ENCODE results near the gene CLBA1.
A peak's percentile ranks its signal among the peaks of the same experiment; 100 is the strongest.
"Not testable (repeated sequence)": the region's sequence is repeated elsewhere in the genome, so short reads cannot be mapped to it uniquely, and the experiment has no call there.

CLBA1 gene

DNA sequence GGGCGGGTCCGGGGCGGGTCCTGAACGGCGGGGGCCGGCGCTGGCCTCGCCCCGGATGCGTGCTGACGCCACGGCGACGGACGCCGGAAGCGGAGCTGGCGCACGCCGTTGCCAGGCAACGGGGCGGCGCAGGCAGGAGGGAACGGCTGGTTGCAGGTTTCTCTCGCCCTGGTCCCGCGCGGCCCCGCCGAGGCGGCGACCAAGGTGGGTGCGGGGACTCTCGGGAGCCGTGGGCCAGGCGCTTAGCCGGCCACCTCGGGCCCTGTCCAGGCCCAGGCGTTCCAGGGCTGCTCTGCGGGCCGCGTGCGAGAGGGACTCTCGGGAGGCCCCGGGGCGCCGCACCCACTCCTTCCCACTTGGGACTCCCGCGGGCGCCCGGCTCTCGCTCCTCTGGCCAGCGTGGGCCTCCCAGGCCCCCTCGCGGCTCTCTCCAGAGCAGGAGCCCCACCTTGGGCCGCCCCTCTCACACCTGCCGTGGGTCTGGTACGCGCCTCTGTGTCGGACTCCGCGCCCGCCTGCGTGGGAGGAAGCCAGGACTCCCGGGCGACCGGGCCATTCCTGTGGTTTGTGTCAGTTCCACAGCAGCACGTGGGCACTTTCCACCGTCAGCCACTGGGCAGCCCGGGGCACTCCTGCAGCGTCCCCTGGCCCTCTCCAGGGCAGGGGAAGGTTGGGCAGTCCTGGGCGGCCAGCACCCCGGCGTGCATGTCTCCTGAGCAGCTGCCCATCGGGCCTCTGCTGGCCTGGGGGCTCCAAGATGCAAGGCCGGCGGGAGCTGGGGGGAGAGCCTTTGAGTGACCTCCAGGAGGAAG lies at the start of gene CLBA1:
TSS of gene CLBA1 (plus strand) at position 114 of the 812 bp plus-strand sequence. CDS start at position 758, 644 bp downstream.
- H3K4me3 ChIP-seq (ENCODE audit: low read depth, low read length): peak within 1 kb of the TSS; percentile 65

DNA sequence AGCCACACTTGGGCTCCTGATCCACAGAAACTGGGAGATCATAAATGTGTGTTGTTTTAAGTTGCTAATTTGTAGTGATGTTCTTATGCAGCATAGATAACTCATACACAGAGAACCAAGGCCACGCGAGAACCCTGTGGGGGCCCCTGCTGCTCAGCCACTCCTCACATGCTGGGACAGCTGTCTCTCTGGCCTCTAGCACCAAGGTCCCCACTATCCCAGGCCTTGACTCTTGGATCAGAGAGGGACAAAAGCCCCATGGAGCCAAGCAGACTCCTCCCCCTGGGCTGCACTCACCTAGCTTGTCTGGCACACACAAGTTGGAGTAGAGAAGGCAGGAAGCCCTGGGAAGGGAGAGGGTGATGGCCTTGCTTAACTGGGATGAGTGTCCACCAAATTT lies 49.6 kb upstream of the CLBA1 start:
- H3K4me3 ChIP-seq (ENCODE audit: low read depth, low read length): no peak overlapping the region

DNA sequence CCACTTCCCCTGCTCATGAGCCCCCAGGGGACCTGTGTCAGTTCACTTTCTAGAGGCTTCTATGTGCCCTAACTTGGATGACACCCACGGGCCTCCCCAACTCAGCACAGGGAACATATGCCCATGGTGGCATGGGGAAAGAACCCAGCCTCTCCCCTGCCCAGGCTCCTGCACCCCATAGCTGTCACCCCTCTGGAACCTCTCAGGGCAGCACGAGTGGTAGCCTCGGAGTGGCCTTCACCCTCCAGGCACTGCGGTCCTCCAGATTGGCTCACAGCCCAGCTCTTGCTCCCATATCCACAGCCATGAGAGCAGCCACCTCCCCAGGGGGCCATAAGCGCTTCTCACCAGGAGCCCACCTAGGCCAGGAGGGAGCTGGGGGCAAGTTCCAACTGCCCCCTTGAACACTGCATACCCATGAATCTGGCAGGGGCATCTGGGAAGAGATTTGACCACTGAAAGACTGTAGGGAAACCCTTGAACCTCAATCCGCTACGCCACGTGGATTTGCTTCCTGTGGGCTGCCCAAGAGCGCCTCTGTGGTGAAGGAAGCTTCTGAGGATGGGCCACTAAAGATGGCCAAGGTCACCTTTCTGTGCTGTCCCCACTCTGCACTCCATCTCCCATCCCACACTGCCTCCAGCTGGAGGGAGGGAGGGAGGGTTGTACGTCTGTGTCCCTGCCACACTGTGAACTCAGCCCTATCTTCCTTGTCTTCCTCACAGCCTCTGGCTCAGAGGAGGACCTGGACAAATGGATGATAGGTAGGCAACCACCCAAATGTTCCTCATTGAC lies 49.0 kb upstream of the CLBA1 start:
- no peak overlapping the region for H3K4me3 ChIP-seq (ENCODE audit: low read depth, low read length)

DNA sequence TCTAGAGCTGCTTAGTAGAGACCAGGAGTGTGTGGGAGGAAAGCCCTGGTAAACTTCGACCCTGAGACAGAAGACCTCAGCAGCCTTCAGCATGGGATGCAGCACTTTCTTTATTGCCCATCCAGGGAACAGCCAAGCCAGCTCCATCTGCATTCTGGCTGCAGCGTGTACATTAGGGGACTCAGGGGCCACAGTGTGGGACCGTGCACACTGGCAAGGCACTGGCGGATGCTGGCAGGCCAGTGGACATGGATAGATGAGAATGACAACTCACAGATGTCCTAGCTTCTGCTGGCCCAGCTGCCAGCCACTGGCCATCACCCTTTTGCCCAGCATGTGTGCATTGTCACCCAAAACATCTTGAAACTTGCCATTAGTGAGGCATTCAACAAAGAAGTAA lies 48.4 kb upstream of the CLBA1 start:
- no peak overlapping the region for H3K4me3 ChIP-seq (ENCODE audit: low read depth, low read length)

- H3K4me3 ChIP-seq (ENCODE audit: low read depth, low read length): no peak overlapping the region
These were observed 47.8 kb upstream of the CLBA1 start for GRCh38 chr14:104937694-104938365.

DNA sequence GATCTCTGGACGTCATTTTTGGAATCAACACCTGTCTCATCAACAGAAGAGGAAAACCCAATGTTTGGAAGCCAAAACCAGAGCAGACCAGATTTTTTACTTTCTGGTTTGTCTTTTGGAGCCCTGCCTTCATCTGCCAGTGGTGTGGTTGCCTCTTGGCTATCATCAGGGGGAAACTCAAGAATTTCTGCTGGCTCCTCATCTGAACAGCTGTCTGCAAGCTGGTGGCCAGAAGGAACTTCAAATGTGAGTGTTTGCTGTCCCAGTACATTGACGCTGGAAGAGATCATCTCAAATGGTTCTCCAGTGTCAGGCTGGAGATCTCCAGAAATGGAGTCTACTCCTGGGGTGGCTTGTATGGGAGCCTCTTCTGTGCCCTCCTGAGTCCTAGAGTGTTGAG lies 47.2 kb upstream of the CLBA1 start:
- no peak overlapping the region for H3K4me3 ChIP-seq (ENCODE audit: low read depth, low read length)

- no peak overlapping the region for H3K4me3 ChIP-seq (ENCODE audit: low read depth, low read length)
These were observed 46.6 kb upstream of the CLBA1 start for GRCh38 chr14:104938960-104939359.

DNA sequence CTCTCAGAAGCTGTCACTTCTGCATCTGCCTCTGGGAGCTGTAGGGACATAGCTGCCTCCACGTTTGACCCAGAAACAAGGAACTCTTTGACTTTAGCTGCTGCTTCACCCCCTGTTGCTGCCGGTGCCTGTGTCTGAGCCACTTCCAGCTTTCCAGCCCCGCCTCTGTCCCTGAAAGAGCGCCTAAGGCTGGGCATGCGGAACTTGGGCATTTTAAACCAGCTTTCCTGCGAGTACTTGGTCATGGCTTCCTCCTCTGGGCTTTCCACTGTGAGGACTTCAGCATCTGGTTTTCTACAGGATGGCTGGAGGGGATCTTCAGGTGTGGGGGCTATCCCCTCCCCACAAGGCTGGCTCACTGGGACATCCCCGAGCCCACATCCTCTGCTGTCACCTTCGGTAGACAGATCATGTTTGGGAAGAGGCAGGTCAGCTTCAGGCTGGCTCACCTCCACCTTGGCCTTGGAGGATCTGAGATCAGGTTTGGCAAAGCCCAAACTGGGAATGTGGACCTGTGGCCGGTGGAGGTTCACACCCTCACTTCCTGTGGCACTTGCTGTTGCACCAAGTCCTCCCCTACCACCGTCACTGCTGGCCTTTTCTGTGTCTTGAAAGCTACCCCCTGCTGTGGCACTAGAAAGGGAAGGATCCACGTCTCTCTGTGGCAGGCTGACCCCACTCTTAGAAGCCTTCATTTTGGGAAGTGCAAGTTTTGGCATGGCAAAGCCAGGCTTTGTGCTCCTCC lies 45.8 kb upstream of the CLBA1 start:
- H3K4me3 ChIP-seq (ENCODE audit: low read depth, low read length): no peak overlapping the region

DNA sequence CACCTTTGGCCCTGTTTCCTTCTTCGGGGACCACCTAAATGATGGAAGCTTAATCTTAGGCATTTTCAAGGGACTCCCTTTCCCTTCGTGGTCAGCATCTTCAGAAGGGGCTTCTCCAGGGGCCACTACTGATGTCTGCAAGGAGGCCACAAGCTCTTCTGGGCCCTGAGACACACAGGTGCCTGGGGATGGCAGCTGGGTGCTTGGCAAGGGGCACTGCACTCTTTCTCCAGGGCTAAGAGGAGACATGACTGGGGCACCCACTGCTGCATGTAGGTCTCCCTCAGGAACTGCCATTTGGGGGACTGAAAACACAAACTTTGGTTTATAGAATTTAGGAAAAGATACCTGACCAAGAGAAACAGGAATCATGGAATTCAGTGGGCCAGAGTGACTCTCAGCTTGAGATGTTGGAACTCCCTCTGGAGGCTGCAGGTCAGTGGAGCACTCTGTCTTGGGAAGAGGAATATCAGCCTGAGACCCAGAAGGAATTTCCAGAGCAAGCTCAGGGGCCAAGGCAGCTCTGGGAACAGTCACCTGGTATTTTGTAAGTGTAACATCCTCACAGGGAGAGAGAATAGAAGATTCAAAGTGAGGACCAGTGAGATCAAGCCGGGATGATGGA lies 45.0 kb upstream of the CLBA1 start:
- H3K4me3 ChIP-seq (ENCODE audit: low read depth, low read length): no peak overlapping the region

DNA sequence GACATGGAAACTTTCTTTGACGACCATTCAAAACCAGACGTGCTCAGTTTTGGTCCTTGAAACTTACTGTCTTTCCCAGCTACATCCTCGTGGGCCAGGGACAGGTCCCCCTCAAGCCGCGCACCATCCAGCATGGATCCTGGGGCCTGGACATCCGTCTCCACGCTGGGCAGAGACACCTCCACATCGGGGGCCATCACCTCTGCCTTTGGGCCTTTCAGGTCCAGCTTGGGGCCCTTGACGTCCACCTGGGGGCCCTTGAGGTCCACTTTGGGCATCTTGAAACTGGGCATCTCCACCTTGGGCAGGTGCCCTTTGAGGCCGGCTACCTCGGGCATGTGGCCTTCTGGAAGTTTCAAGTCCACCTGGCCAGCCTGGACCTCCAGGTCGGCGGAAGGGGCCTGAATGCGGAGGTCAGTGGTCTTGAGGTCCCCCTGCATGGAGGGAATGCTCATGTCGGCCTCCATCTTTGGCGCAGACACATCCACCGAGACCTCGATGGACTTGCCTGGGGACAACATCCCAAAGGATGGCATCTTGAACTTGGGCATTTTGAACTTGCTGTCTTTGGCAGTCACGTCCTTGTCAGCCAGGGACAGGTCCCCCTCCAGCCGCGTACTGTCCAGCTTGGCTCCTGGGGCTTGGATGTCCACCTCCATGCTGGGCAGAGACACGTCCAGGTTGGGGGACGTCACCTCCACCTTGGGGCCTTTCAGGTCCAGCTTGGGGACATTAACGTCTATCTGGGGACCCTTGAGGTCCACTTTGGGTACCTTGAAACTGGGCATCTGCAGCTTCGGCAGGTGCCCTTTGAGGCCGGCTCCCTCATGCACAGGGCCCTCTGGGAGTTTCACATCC lies 43.9 kb upstream of the CLBA1 start:
- H3K4me3 ChIP-seq (ENCODE audit: low read depth, low read length): no peak overlapping the region

DNA sequence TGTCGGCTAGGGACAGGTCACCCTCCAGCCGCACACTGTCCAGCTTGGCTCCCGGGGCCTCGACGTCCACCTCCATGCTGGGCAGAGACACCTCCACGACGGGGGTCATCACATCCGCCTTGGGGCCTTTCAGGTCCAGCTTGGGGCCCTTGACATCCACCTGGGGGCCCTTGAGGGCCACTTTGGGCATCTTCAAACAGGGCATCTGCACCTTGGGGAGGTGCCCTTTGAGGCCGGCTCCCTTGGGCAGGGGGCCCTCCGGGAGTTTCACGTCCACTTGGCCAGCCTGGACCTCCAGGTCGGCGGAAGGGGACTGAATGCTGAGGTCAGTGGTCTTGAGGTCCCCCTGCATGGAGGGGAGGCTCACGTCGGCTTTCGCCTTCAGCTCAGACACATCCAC lies 43.0 kb upstream of the CLBA1 start:
- H3K4me3 ChIP-seq (ENCODE audit: low read depth, low read length): no peak overlapping the region

DNA sequence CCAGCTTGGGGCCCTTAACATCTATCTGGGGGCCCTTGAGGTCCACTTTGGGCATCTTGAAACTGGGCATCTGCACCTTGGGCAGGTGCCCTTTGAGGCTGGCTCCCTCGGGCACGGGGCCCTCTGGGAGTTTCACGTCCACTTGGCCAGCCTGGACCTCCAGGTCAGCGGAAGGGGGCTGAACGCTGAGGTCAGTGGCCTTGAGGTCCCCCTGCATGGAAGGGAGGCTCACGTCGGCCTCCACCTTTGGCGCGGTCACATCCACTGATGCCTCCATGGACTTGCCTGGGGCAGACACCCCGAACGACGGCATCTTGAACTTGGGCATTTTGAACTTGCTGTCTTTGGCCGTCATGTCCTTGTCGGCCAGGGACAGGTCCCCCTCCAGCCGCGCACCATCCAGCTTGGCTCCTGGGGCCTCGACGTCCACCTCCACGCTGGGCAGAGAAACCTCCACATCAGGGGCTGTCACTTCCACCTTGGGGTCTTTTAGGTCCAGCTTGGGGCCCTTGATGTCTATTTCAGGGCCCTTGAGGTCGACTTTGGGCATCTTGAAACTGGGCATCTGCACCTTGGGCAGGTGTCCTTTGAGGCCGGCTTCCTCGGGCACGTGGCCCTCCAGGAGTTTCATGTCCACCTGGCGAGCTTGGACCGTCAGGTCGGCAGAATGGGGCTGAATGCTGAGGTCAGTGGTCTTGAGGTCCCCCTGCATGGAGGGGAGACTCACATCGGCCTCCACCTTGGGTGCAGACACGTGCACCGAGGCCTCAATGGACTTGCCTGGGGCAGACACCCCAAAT lies 42.2 kb upstream of the CLBA1 start:
- not testable (repeated sequence) for H3K4me3 ChIP-seq (ENCODE audit: low read depth, low read length)

GRCh38 chr14:104944016-104944308 lies 41.6 kb upstream of the CLBA1 start:
- not testable (repeated sequence) for H3K4me3 ChIP-seq (ENCODE audit: low read depth, low read length)

- not testable (repeated sequence) for H3K4me3 ChIP-seq (ENCODE audit: low read depth, low read length)
These were observed 41.0 kb upstream of the CLBA1 start for GRCh38 chr14:104944436-104945205.

- H3K4me3 ChIP-seq (ENCODE audit: low read depth, low read length): not testable (repeated sequence)
These were observed 40.3 kb upstream of the CLBA1 start for GRCh38 chr14:104945266-104945665.

GRCh38 chr14:104945986-104946965 lies 39.3 kb upstream of the CLBA1 start:
- not testable (repeated sequence) for H3K4me3 ChIP-seq (ENCODE audit: low read depth, low read length)

DNA sequence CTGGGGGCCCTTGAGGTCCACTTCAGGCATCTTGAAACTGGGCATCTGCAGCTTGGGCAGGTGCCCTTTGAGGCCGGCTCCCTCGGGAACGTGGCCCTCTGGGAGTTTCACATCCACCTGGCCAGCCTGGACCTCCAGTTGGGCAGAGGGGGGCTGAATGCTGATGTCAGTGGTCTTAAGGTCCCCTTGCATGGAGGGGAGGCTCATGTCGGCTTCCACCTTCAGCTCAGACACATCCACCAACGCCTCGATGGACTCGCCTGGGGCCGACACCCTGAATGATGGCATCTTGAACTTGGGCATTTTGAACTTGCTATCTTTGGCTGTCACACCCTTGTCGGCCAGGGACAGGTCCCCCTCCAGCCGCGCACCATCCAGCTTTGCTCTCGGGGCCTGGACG lies 38.4 kb upstream of the CLBA1 start:
- H3K4me3 ChIP-seq (ENCODE audit: low read depth, low read length): not testable (repeated sequence)

Measured in iPS-11a (cell line).